Measurements from ENCODE around the gene CEPT1.

GRCh38 chr1:111157431-111157830 lies 17.4 kb downstream of the CEPT1 start:
- no peak for TF ChIP-seq POLR2A (IDR thresholded peaks at IDR 0.05; ENCODE audit: control extremely low read depth in 1 of 2, low read depth in 2 of 2, low read length in 2 of 2)
- TF ChIP-seq TCF12 (IDR thresholded peaks at IDR 0.05; ENCODE audit: low read depth, low read length): no peak
- no peak for TF ChIP-seq ATF2 (IDR thresholded peaks at IDR 0.05; ENCODE audit: low read length)
- no peak for TF ChIP-seq EGR1 (IDR thresholded peaks at IDR 0.05; ENCODE audit: borderline replicate concordance, low read depth, low read length)
- TF ChIP-seq CBX8 (IDR thresholded peaks at IDR 0.05; ENCODE audit: borderline replicate concordance, low read depth, low read length): no peak
- no peak for TF ChIP-seq CTCF (IDR thresholded peaks at IDR 0.05; ENCODE audit: control extremely low read depth in 1 of 3, insufficient read depth in 1 of 3, low read depth in 1 of 3, low read length in 3 of 3)
- TF ChIP-seq RAD21 (IDR thresholded peaks at IDR 0.05 in 1 of 2, conservative IDR thresholded peaks at IDR 0.05 in 1 of 2; ENCODE audit: low read depth in 2 of 2, low read length in 2 of 2): no peak
- no peak for TF ChIP-seq BACH1 (IDR thresholded peaks at IDR 0.05; ENCODE audit: low read length)
- no peak for TF ChIP-seq EP300 (IDR thresholded peaks at IDR 0.05; ENCODE audit: borderline replicate concordance in 1 of 2, low read depth in 2 of 2, low read length in 2 of 2)
- no peak for TF ChIP-seq SIN3A (conservative IDR thresholded peaks at IDR 0.05 in 1 of 2, IDR thresholded peaks at IDR 0.05 in 1 of 2; ENCODE audit: low read depth in 1 of 2, low read length in 2 of 2)
- no peak for TF ChIP-seq JUN (IDR thresholded peaks at IDR 0.05; ENCODE audit: low read depth, low read length)
